RCC 7860 (cell line): ENCODE results near the gene TIPARP.
"Not testable (repeated sequence)": the region's sequence is repeated elsewhere in the genome, so short reads cannot be mapped to it uniquely, and the experiment has no call there.

Source experiments
- DNase-seq: peaks from one replicate; pipeline ENCODE4 v3.0.0-alpha.2; 2015; ENCODE audit warnings: low spot score
- FAIRE-seq: peaks from 2 replicates; lab custom pipeline; 2012; peaks lifted over from hg19 to GRCh38; lab: Jason Lieb, UNC

Gene TIPARP

DNA sequence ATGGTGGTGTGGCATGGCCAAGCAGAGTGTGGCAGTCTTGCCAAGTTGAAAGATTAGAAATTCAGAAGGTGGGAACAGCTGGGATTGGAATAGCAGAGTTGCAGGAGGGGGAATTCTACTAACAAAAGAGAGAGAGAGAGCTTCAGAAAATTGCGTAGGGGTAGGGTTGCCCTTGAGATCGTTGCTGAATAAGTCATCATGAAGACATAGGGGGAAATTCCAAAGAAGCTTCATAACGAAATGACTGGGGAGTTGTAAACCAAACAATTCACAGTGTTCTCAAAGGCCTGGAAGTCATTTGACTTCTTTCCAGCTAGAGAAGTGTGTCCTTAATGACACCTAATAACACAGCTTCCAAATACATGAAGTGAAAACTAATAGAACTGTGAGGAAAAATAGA, 26.3 kb upstream of the TIPARP start:
- no peak for FAIRE-seq

DNA sequence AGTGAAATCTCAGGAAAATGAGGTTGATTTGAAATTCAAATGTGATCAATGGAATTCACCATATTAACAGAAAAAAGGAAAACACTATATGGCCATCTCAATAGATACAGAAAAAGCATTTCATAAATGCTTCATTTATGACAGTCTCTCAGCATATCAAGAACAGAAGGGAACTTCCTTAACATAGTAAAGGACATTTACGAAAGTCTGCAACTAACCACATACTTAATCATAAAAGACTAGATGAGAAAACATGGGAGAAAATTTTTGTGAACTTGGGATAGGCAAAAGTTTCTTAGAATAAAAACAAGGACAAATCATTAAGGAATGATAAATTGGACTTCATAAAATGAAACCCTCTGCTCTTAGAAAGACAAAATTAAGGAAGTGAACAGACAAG, 24.7 kb upstream of the TIPARP start:
- no peak for DNase-seq
- no peak for FAIRE-seq

More for the DNA sequence above, 26.3 kb upstream of the TIPARP start:
- DNase-seq: peak; percentile 19

GRCh38 chr3:156652661-156653060, 21.7 kb upstream of the TIPARP start:
- not testable (repeated sequence) for DNase-seq, FAIRE-seq

GRCh38 chr3:156654834-156655233, 19.6 kb upstream of the TIPARP start:
- DNase-seq (no peak), FAIRE-seq (no peak)

DNA sequence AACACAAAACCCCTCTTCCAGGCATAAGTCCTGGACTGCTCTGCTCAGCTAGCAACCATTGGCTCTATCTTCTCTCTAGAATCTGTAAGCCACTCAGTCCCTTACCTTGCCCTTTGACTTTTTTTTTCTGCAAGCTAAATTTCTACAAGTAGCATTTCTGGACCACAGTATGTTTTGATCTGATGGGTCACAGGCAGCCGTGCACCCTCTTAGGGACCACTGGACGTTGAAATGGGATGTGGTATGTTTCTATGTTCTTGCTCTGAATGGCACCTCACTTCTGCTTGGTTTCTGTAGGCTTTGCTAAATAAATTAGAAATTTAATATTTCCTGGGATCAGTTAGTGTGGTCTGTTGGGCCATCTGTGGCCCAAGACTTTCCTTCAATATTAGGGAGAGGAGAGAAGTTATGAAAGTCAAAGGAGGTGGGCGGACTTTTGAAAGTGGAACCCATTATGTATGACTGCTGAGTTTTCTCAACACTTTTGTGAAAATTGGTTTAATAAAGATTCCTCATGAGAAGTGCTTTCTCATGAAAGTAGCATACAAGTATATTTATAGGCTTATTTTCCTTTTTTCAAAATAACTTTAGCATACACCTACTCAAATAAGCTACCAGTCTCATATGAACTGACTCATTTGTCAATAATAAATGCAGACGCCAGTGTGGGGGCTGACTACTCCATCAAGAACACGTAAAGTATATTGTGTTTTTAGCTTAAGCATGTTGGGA, 18.4 kb upstream of the TIPARP start:
- FAIRE-seq: no peak
- DNase-seq: no peak

GRCh38 chr3:156657440-156657839, 16.9 kb upstream of the TIPARP start:
- DNase-seq: no peak
- FAIRE-seq: no peak

- no peak for DNase-seq
- no peak for FAIRE-seq
These were observed 16.3 kb upstream of the TIPARP start for GRCh38 chr3:156657862-156658731.

DNA sequence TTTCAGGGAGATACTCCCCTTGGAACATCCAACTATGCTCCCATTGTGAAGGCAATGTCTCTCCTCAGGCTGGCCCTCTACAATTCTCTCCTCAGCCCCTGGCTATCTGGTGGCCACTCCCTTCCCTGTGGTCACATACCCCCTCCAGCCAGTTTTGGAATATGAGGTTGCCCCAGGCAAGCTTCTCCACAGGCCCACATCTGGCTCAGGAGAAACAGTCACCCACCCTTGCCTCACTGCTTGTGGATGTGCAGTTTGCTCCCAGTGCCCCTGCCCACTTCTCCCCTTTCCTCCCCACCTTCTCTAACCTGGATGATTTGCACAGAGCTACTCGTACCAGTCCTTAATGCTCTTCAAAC, 15.7 kb upstream of the TIPARP start:
- no peak for FAIRE-seq
- no peak for DNase-seq

DNA sequence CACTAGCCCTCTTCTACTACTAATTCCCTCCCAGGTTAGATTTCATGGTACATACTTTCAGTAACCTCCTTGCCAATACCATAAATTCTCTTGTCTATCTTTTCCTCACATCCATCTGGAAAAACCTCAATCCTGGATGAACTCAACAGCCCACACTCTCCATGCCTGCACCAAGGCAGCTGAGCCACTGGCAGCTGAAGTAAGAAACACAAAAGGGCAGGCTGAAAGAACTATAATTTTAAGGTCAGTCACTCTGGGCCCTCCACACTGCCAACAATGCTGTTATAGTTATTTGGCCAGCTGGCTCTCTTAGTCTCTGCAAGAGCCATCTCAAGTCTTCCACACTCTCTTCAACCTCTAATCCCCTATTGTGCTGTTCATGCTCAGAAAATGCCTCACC, 15.1 kb upstream of the TIPARP start:
- FAIRE-seq: no peak
- DNase-seq: no peak

- DNase-seq: no peak
- FAIRE-seq: no peak
These were observed 13.2 kb upstream of the TIPARP start for GRCh38 chr3:156661155-156661554.

DNA sequence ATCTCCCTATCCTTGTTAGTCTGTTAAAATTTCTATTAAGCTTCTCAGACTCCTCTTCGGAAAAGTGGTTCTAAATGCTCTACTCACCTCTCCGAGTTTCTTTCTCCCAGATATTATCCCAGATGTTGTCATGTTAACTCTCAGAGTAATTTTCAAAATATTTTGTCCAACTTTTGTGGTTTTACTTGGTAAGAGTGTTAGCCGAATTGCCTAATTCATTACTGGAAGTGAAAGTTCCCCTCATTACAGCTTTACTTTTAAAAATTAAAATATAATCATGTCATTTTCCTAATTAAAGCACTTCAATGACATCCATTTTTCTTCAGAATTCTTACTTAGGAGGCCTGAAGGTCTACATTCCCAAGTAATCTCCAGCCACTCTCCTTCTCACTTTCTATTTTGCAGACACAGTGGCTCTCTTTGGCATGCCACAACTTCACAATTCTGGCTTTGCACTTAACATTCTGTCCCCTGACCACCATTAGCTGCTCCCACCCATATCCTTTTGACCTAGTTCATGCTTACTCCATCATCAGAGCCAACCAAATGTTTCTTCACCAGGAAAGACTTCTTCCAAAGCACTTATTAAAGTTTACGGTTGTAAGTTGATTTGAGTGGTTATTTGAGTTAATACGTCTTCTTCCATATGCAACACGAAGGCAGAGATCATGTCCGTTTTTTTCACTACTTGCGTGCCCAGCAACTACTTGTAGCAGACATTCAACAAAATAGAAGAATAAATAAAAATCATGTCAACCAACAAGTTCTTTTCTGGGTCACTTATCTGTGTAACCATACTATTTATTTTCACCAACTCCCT, 10.2 kb upstream of the TIPARP start:
- FAIRE-seq: no peak
- no peak for DNase-seq

DNA sequence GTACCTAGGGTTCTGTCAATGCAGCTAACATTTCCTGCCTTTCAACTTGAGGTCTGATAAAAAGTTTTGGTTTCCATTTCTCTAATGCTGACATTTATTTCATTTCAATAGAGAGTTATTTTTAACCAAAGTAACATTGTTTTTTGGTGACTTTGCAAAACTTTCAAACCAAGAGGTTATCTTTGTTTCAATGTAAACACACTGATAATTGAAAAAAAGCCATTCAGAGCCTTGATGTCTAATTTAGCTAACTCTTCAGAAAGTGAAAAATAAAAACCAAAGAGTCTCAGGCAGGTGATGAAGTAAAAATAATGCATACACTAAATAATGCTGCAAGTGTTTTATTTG, 9.6 kb upstream of the TIPARP start:
- no peak for FAIRE-seq
- no peak for DNase-seq

DNA sequence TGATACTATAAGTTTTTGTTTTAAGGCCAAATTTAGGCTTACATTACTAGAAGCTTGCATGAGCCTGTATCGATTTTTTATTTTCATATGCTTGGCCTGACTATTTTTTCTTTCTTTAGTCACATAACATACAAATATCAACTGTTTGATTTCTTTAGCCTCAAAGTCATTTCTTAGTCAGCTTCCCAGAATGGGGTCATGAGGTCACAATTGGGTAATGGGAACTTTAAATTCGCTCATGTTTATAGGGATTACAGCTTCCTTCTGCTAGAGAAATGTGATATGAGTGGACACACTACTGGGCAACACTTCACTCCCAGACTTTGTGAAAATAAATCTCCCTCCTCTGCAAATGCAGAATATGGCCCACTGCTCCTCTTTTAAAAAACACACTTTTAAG, 9.1 kb upstream of the TIPARP start:
- FAIRE-seq (no peak), DNase-seq (no peak)

DNA sequence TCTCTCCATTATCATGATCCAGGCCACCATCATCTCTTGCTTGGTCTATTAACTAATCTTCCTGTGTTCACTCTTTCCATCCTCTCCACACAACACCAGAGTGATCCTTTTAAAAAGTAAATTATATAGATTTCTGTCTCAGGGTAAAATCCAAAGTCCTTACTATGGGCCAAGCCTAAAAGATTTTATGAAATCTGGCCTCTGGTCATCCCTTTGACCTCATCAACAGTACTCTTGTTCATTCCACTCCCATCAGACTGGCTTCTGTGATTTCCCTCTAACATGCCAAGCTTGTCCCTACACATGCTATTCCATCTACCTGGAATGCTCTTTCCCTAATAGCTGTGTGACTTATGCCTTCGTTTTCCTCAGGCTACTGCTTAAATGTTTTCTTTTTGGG, 8.3 kb upstream of the TIPARP start:
- DNase-seq: no peak
- FAIRE-seq: no peak

GRCh38 chr3:156668073-156668763, 6.2 kb upstream of the TIPARP start:
- FAIRE-seq: no peak
- no peak for DNase-seq

DNA sequence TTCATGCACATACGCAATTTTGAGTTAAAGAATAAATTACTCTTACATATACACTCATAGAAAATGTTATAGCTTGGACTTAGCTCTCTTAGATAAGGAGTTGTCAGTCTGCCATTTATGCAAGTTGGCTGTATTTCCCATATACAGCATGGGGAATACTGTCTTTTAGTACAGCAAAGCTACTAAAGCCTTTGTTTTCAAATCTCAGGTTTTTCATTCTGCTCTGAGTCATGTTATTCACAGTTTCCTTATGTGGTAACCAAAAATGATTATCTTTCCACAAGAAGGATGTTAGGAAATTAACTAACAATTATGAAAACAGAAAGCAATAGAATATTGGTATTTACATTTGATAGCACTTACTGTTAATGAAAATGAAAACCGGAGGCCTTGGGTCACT, 4.3 kb upstream of the TIPARP start:
- FAIRE-seq (no peak), DNase-seq (no peak)

- DNase-seq: no peak
- FAIRE-seq: no peak
These were observed 3.7 kb upstream of the TIPARP start for GRCh38 chr3:156670652-156671051.

GRCh38 chr3:156673732-156674045, 701 bp upstream of the TIPARP start:
- DNase-seq: no peak
- no peak for FAIRE-seq

- DNase-seq (peak; percentile 32), FAIRE-seq (no peak)
These were observed 780 bp downstream of the TIPARP start for GRCh38 chr3:156674911-156675829.
